Measurements from ENCODE around the gene RANBP3.

RANBP3 gene

GRCh38 chr19:5891572-5891937, 86.4 kb downstream of the RANBP3 start:
- TF ChIP-seq ZFP69B (tag by site-specific recombination; IDR thresholded peaks at IDR 0.05): no peak
- no peak for TF ChIP-seq ZFP41 (tag by site-specific recombination; IDR thresholded peaks at IDR 0.05; ENCODE audit: borderline replicate concordance)
- no peak for TF ChIP-seq ZNF18 (tag by site-specific recombination; IDR thresholded peaks at IDR 0.05)
- TF ChIP-seq IKZF3 (tag by site-specific recombination; IDR thresholded peaks at IDR 0.05): 0 out of 2 replicates have a peak, but pooled peaks have one; percentile 32
- no peak for TF ChIP-seq ZBTB17 (tag by site-specific recombination; IDR thresholded peaks at IDR 0.05)
- no peak for TF ChIP-seq MYNN (tag by site-specific recombination; IDR thresholded peaks at IDR 0.05; ENCODE audit: borderline replicate concordance)
- TF ChIP-seq ZNF792 (tag by site-specific recombination; IDR thresholded peaks at IDR 0.05): no peak
- TF ChIP-seq ELK4 (IDR thresholded peaks at IDR 0.05; ENCODE audit: borderline replicate concordance, low read depth, low read length): no peak
- no peak for TF ChIP-seq KLF7 (tag by site-specific recombination; IDR thresholded peaks at IDR 0.05; ENCODE audit: borderline replicate concordance)
- no peak for TF ChIP-seq ZNF423 (tag by site-specific recombination; IDR thresholded peaks at IDR 0.05)
- TF ChIP-seq ZIC2 (tag by site-specific recombination; IDR thresholded peaks at IDR 0.05): peak; percentile 94
- no peak for TF ChIP-seq ATF2 (tag by site-specific recombination; IDR thresholded peaks at IDR 0.05; ENCODE audit: low read depth)
- TF ChIP-seq ZNF366 (tag by site-specific recombination; conservative IDR thresholded peaks at IDR 0.05): no peak
- TF ChIP-seq ZNF223 (tag by site-specific recombination; IDR thresholded peaks at IDR 0.05): peak; percentile 44; the same call in 1 of the 2 replicates
- no peak for TF ChIP-seq ZEB2 (tag by site-specific recombination; IDR thresholded peaks at IDR 0.05)
- no peak for TF ChIP-seq HOXA7 (CRISPR knock-in tag; IDR thresholded peaks at IDR 0.05; ENCODE audit: borderline replicate concordance)
- Histone ChIP-seq H3K36me3 (ENCODE audit: control insufficient read depth in 2 of 2, insufficient read depth in 1 of 2, low read length in 2 of 2) (peaks cover 0 to 21% of the 10 kb centered on the region in 2 experiments; a peak in 1 of 3 replicates), H3K4me1 (ENCODE audit: control insufficient read depth, insufficient read depth, low read length) (no peaks in the 10 kb centered on the region; the same call in 1 of the 2 replicates), H3K9me3 (ENCODE audit: control insufficient read depth, insufficient read depth, low read depth, low read length) (no peaks in the 10 kb centered on the region), H3K27ac (ENCODE audit: extremely low read depth, low read depth, low read length) (no peak overlapping the region), H3K4me3 (ENCODE audit: low read depth, low read length) (no peak overlapping the region)
- ChIA-PET CTCF (interaction anchor here (0.6 to 5.3 kb wide), 8 partner anchors 10 to 131 kb away, joined by 3 to 65 read pairs (median 6); partner anchors contain the start of gene NRTN), POLR2A (interaction anchor here (0.6 to 3.8 kb wide), 4 partner anchors 12 to 1939 kb away, joined by 5 to 25 read pairs (median 14); partner anchors contain the start of genes NDUFA11 and VMAC)

GRCh38 chr19:5890099-5890498, 87.8 kb downstream of the RANBP3 start:
- CTCF ChIA-PET: interaction anchor here (0.6 to 5.3 kb wide), 3 partner anchors 14 to 86 kb away, joined by 3 to 65 read pairs (median 8); partner anchors contain the start of gene NRTN
- H3K4me1 ChIP-seq (ENCODE audit: control insufficient read depth, insufficient read depth, low read length): no peaks in the 10 kb centered on the region; the same call in 1 of the 2 replicates
- POLR2A ChIA-PET: interaction anchor here (0.8 to 2.3 kb wide), 2 partner anchors 86 to 107 kb away, joined by 4 to 19 read pairs; no protein-coding TSS in a partner anchor
- no peaks in the 10 kb centered on the region for H3K9me3 ChIP-seq (ENCODE audit: control insufficient read depth, insufficient read depth, low read depth, low read length)
- TF ChIP-seq ZNF473 (tag by site-specific recombination; IDR thresholded peaks at IDR 0.05): no peak
- TF ChIP-seq ZNF311 (tag by site-specific recombination; IDR thresholded peaks at IDR 0.05; ENCODE audit: borderline replicate concordance): no peak
- no peak for TF ChIP-seq ZNF792 (tag by site-specific recombination; IDR thresholded peaks at IDR 0.05)
- no peak for TF ChIP-seq ZNF157 (tag by site-specific recombination; IDR thresholded peaks at IDR 0.05)
- no peak for TF ChIP-seq KLF10 (tag by site-specific recombination; IDR thresholded peaks at IDR 0.05)
- no peak for TF ChIP-seq ZNF76 (tag by site-specific recombination; IDR thresholded peaks at IDR 0.05; ENCODE audit: borderline replicate concordance, low read depth)
- TF ChIP-seq AEBP2 (tag by site-specific recombination; IDR thresholded peaks at IDR 0.05; ENCODE audit: borderline replicate concordance): no peak
- TF ChIP-seq ZNF404 (tag by site-specific recombination; IDR thresholded peaks at IDR 0.05): no peak
- no peak for TF ChIP-seq ZNF621 (tag by site-specific recombination; IDR thresholded peaks at IDR 0.05)
- TF ChIP-seq ZNF558 (tag by site-specific recombination; IDR thresholded peaks at IDR 0.05): no peak
- TF ChIP-seq WT1 (tag by site-specific recombination; IDR thresholded peaks at IDR 0.05): no peak
- no peak for TF ChIP-seq ZSCAN30 (tag by site-specific recombination; IDR thresholded peaks at IDR 0.05)
- H3K27ac ChIP-seq (ENCODE audit: extremely low read depth, low read depth, low read length): no peak overlapping the region
- H3K36me3 ChIP-seq (ENCODE audit: control insufficient read depth in 2 of 2, insufficient read depth in 1 of 2, low read length in 2 of 2): peaks cover 0 to 9% of the 10 kb centered on the region in 2 experiments; a peak in 1 of 3 replicates
- no peak overlapping the region for H3K4me3 ChIP-seq (ENCODE audit: low read depth, low read length)
